SU-DHL-6 (cell line): ENCODE measurements around the gene HAL.

Experiments
- H2AFZ ChIP-seq: fragments of 200-600 bp; sonication (generic); 2 replicates; pipeline ENCODE4 v1.6.1; 2014; ENCODE audit warnings: low read depth, mild to moderate bottlenecking, moderate library complexity, mixed read lengths, antibody characterized with exemption, low read length; ENCODE audit not compliant: severe bottlenecking
- H3F3A ChIP-seq: fragments of 200-600 bp; shearing (Covaris generic); 2 replicates; pipeline ENCODE4 v1.6.0; 2016; ENCODE audit warnings: antibody characterized with exemption, mild to moderate bottlenecking; ENCODE audit not compliant: insufficient read depth
- H3K27ac ChIP-seq: fragments of 200-600 bp; sonication (generic); 2 replicates; pipeline ENCODE4 v1.5.1; 2016; ENCODE audit warnings: low read depth, mild to moderate bottlenecking, low read length, moderate library complexity, mixed read lengths
- H3K27me3 ChIP-seq: fragments of 200-600 bp; sonication (generic), shearing (Covaris generic); 2 replicates; pipeline ENCODE4 v1.6.0; 2014; ENCODE audit warnings: mild to moderate bottlenecking, low read length
- H3K36me3 ChIP-seq: fragments of 200-600 bp; sonication (generic); 2 replicates; pipeline ENCODE4 v1.6.1; 2014; ENCODE audit warnings: mild to moderate bottlenecking, low read length, mixed read lengths
- H3K4me2 ChIP-seq: fragments of 300-600, 200-600 bp; shearing (Covaris generic), sonication (generic); 2 replicates; pipeline ENCODE4 v1.6.0; 2014; ENCODE audit warnings: low read length, low read depth, mild to moderate bottlenecking; ENCODE audit not compliant: poor library complexity, severe bottlenecking
- H3K4me3 ChIP-seq: fragments of 200-600 bp; sonication (generic); 2 replicates; pipeline ENCODE4 v1.5.1; 2014; ENCODE audit warnings: antibody characterized with exemption, low read length, mild to moderate bottlenecking, mixed read lengths; ENCODE audit not compliant: insufficient read depth, poor library complexity, severe bottlenecking
- H3K79me2 ChIP-seq: fragments of 200-600 bp; sonication (generic); 2 replicates; pipeline ENCODE4 v1.6.1; 2014; ENCODE audit warnings: mild to moderate bottlenecking, low read length, moderate library complexity; ENCODE audit not compliant: insufficient read depth
- H3K9ac ChIP-seq: fragments of 200-600 bp; sonication (generic); 2 replicates; pipeline ENCODE4 v1.7.0; 2014; ENCODE audit warnings: mild to moderate bottlenecking, low read length
- H3K9me2 ChIP-seq: fragments of 200-600 bp; sonication (generic); replicated peaks from 2 replicates; pipeline ENCODE4 v1.6.1; 2014; ENCODE audit warnings: low read length; ENCODE audit not compliant: insufficient read depth
- H3K9me3 ChIP-seq: fragments of 200-600 bp; sonication (generic); 2 replicates; pipeline ENCODE4 v1.6.1; 2014; ENCODE audit warnings: low read length, mixed read lengths; ENCODE audit not compliant: insufficient read depth
- H4K20me1 ChIP-seq: fragments of 200-600 bp; sonication (generic); 2 replicates; pipeline ENCODE4 v1.6.1; 2014; ENCODE audit warnings: low read depth, mild to moderate bottlenecking, antibody characterized with exemption, low read length, moderate library complexity, mixed read lengths
- CTCF ChIP-seq: fragments of 200-600 bp; sonication (generic); IDR thresholded peaks from one replicate; pipeline ENCODE4 v1.5.1; 2017; ENCODE audit warnings: antibody characterized with exemption, mild to moderate bottlenecking, low read length, moderate library complexity; ENCODE audit not compliant: insufficient read depth, poor library complexity, severe bottlenecking
- EZH2phosphoT487 ChIP-seq: fragments of 200-600 bp; sonication (generic), shearing (Covaris generic); conservative IDR thresholded peaks from 2 replicates; pipeline ENCODE4 v1.6.1; 2018; ENCODE audit warnings: mild to moderate bottlenecking, antibody characterized with exemption, low read length, moderate library complexity, mixed read lengths

Gene HAL

DNA sequence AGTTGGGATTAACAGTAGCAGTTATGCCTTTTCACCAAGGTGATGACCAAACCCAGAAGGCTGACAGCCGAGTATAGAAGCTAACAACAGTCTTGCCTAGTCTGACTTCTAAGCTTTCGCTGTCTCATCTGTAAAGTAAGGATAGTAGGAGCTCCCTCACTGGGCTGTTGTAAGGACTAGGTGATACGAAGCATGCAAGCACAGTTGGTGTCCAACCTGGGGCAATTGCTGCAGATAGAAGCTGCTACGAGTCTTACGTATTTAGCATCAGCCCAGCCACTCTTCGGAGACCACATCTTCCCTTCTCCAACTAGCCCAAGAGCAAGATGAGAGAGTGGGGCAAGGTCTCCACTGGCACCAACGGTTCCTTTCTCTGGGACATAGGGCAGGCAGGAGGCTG is 6.0 kb downstream of the HAL start:
- Histone ChIP-seq H2AFZ (no peak overlapping the region), H3K9me3 (no peaks in the 10 kb centered on the region), H3K9ac (no peak overlapping the region), H3K27ac (no peak overlapping the region), H3F3A (no peaks in the 10 kb centered on the region), H3K4me3 (no peak overlapping the region), H3K9me2 (no peaks in the 10 kb centered on the region), H3K79me2 (no peaks in the 10 kb centered on the region), H4K20me1 (no peaks in the 10 kb centered on the region), H3K27me3 (no peaks in the 10 kb centered on the region), H3K36me3 (no peaks in the 10 kb centered on the region), H3K4me2 (no peak overlapping the region)
- TF ChIP-seq EZH2phosphoT487, result no peak
- TF ChIP-seq CTCF, result no peak

- no peaks in the 10 kb centered on the region for H3K27me3 ChIP-seq
- H3K9me3 ChIP-seq, result no peaks in the 10 kb centered on the region
- H3K9ac ChIP-seq, result no peak overlapping the region
- H3K9me2 ChIP-seq, result no peaks in the 10 kb centered on the region
- H3K27ac ChIP-seq, result no peak overlapping the region
- H3K4me3 ChIP-seq, result no peak overlapping the region
- no peaks in the 10 kb centered on the region for H3K79me2 ChIP-seq
- TF ChIP-seq CTCF (no peak), EZH2phosphoT487 (no peak)
- no peak overlapping the region for H2AFZ ChIP-seq
- H3K4me2 ChIP-seq, result no peak overlapping the region
- H3K36me3 ChIP-seq, result no peaks in the 10 kb centered on the region
- H4K20me1 ChIP-seq, result no peaks in the 10 kb centered on the region
- no peaks in the 10 kb centered on the region for H3F3A ChIP-seq
Measured at GRCh38 chr12:95989504-95990123, 6.5 kb downstream of the HAL start.

GRCh38 chr12:95988506-95989275 is 7.5 kb downstream of the HAL start:
- Histone ChIP-seq H3K4me2 (no peak overlapping the region), H3K27me3 (no peaks in the 10 kb centered on the region), H3K79me2 (no peaks in the 10 kb centered on the region), H3K27ac (no peak overlapping the region), H3K9me2 (no peaks in the 10 kb centered on the region), H4K20me1 (no peaks in the 10 kb centered on the region), H3F3A (no peaks in the 10 kb centered on the region), H3K9ac (no peak overlapping the region), H3K9me3 (no peaks in the 10 kb centered on the region), H3K36me3 (no peaks in the 10 kb centered on the region), H2AFZ (no peak overlapping the region), H3K4me3 (no peak overlapping the region)
- TF ChIP-seq CTCF (no peak), EZH2phosphoT487 (no peak)
